Breast epithelium (tissue), 4 donors: Measurements from ENCODE around the gene NFKB1. TPM values are rescaled to one million over a fixed set of nuclear protein-coding genes. Genes with fewer than 3 reads are reported as not detected.

Experiments
- DNase-seq, 2 donors: peaks; one replicate each; pipeline ENCODE4 v3.0.0-alpha.2; 2019; ENCODE audit warnings: low spot score in 2 of 2
- H3K27ac ChIP-seq, 2 donors: fragments of 200-600 bp; sonication (generic) in 1 of 2; one replicate each; pipeline ENCODE4 v1.5.1; 2016 to 2019; ENCODE audit warnings: mild to moderate bottlenecking in 1 of 2
- H3K27me3 ChIP-seq, 2 donors: fragments of 200-600 bp; sonication (generic) in 1 of 2; one replicate each; pipeline versions ENCODE4 v1.5.1 to v1.6.0; 2017 to 2019; ENCODE audit warnings: control low read depth in 1 of 2, mild to moderate bottlenecking in 1 of 2
- H3K36me3 ChIP-seq: fragments of 200-600 bp; one replicate; pipeline ENCODE4 v1.5.1; 2019
- H3K4me1 ChIP-seq, 2 donors: fragments of 200-600 bp; sonication (generic); one replicate each; pipeline ENCODE4 v1.5.1; 2016 to 2019; ENCODE audit warnings: control low read depth in 1 of 2
- H3K4me3 ChIP-seq, 3 donors: fragments of 200-600 bp; sonication (generic); 1 replicate in 2 of 3; 2 replicates in 1 of 3; pipeline ENCODE4 v1.5.1; 2016 to 2019; ENCODE audit warnings: mild to moderate bottlenecking in 3 of 3, moderate library complexity in 2 of 3
- H3K9me3 ChIP-seq, 2 donors: fragments of 200-600 bp; sonication (generic) in 1 of 2; one replicate each; pipeline ENCODE4 v1.5.1; 2016 to 2019; ENCODE audit warnings: control low read depth in 1 of 2
- POLR2A ChIP-seq: fragments of 450-650 bp; IDR thresholded peaks from one replicate; pipeline ENCODE4 v1.6.1; 2016; ENCODE audit warnings: antibody characterized with exemption, mild to moderate bottlenecking, moderate library complexity
- POLR2AphosphoS5 ChIP-seq, 3 donors: sonication (generic); formaldehyde crosslinking; IDR thresholded peaks; one replicate each; pipeline ENCODE4 v1.6.1; 2017; ENCODE audit warnings: antibody characterized with exemption in 3 of 3
- intact Hi-C: fragments of 100-400 bp; cut with DNase I; formaldehyde crosslinking; loops from one replicate; pipeline ENCODE4 v1.15.1; 2023; ENCODE audit warnings: low total_unique reads
- total RNA-seq, 3 donors: library from RNA; depleted of rRNA; stranded (reverse); fragments of >200 nt; gene quantifications; one replicate each; pipeline ENCODE4 v1.1.0, GENCODE V29; 2016
- TF ChIP-seq, protein P1 (sequence below), 3 donors: fragments of 450-650 bp; IDR thresholded peaks; one replicate each; pipeline ENCODE4 v1.5.1; 2016 to 2017; ENCODE audit warnings: antibody characterized with exemption in 3 of 3, mild to moderate bottlenecking in 3 of 3, moderate library complexity in 3 of 3

The NFKB1 gene
- total RNA-seq, 3 donors from 2014 or later, result 30.2 to 52.5 (median 42.6) TPM

DNA sequence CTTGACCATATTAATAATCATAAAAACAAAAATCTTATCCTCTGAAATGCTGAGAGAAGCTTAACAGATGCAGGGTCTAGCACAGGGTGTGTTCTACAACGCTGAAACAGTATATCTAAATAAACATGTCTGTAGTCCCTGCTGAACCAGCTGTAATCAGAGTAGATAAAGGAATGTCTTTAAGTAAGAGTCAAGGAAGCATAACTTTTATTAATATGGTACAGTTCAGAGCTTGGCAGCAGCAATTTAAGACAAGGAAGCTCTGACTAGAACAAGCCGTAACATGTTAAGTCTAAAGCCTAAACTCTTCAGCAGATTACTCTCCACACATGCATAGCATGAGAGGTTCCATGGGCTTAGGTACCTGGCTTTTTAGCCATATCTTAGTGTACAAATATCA is 36.1 kb downstream of the NFKB1 start:
- Histone ChIP-seq H3K36me3 (no peaks in the 10 kb centered on the region), H3K9me3 (no peaks in the 10 kb centered on the region), H3K27ac (no peak overlapping the region), H3K4me1 (no peaks in the 10 kb centered on the region), H3K27me3 (no peaks in the 10 kb centered on the region), H3K4me3 (no peak overlapping the region)
- TF ChIP-seq POLR2A (no peak), POLR2AphosphoS5 (IDR thresholded peaks at IDR 0.05) (no peak)
- TF ChIP-seq, protein P1, sequence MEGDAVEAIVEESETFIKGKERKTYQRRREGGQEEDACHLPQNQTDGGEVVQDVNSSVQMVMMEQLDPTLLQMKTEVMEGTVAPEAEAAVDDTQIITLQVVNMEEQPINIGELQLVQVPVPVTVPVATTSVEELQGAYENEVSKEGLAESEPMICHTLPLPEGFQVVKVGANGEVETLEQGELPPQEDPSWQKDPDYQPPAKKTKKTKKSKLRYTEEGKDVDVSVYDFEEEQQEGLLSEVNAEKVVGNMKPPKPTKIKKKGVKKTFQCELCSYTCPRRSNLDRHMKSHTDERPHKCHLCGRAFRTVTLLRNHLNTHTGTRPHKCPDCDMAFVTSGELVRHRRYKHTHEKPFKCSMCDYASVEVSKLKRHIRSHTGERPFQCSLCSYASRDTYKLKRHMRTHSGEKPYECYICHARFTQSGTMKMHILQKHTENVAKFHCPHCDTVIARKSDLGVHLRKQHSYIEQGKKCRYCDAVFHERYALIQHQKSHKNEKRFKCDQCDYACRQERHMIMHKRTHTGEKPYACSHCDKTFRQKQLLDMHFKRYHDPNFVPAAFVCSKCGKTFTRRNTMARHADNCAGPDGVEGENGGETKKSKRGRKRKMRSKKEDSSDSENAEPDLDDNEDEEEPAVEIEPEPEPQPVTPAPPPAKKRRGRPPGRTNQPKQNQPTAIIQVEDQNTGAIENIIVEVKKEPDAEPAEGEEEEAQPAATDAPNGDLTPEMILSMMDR (IDR thresholded peaks at IDR 0.05), result no peak
- no peak for DNase-seq
- intact Hi-C loops, result no loop called here

GRCh38 chr4:102541697-102542096 is 40.5 kb downstream of the NFKB1 start:
- H3K4me1 ChIP-seq, result no peaks in the 10 kb centered on the region
- intact Hi-C loops, result no loop called here
- H3K4me3 ChIP-seq, result no peak overlapping the region
- H3K9me3 ChIP-seq, result no peaks in the 10 kb centered on the region
- TF ChIP-seq POLR2AphosphoS5 (IDR thresholded peaks at IDR 0.05), result no peak
- TF ChIP-seq, protein P1 (IDR thresholded peaks at IDR 0.05), result no peak
- no peak for TF ChIP-seq POLR2A
- H3K27me3 ChIP-seq, result no peaks in the 10 kb centered on the region
- no peaks in the 10 kb centered on the region for H3K36me3 ChIP-seq
- H3K27ac ChIP-seq, result no peak overlapping the region
- no peak for DNase-seq

DNA sequence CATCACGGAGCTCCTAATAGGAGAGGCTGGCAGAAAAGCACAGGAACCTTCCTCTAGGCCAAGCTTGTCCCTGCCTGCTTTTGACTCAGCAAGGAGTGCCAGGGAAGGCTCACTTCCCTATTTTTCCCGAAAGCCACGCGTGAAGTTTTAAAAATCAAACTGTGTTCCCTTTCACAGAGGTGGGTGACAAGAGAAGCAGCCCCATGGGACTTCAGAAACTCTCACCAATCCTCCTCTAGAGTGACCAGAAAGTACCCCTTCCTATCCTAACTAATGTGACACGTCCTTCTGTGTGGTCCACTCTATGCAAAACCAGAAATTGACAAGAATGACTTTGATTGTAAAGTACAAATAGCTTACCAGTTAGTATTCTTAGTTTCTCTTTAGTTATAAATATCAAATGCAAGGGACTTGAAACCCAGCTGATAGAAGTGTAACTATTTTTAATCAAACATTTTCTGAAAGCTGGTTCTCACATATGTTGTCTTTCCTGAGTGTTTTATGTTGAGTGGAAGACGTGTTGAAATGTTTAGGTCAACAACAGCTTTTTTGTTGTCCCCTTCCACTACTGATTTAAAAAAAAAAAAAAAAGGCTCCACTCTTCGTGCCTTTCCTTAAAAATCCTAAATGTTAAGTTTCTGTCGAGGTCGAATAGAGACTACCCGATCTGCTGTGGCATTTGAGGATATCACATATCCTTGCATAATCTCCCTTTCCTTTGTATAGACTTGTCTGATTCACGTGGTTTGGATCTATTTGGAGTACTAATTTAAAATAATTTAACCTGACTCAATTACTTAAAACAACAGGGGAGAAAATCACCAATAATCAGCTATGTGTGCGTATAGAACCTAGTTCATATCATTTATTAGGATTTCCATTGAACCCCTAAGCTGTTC is 42.1 kb downstream of the NFKB1 start:
- H3K4me1 ChIP-seq, result no peaks in the 10 kb centered on the region
- H3K27me3 ChIP-seq, result no peaks in the 10 kb centered on the region
- no peak for TF ChIP-seq POLR2AphosphoS5 (IDR thresholded peaks at IDR 0.05)
- TF ChIP-seq POLR2A, result no peak
- TF ChIP-seq, protein P1 (IDR thresholded peaks at IDR 0.05), result no peak
- DNase-seq, result no peak
- H3K9me3 ChIP-seq, result no peaks in the 10 kb centered on the region
- H3K36me3 ChIP-seq, result no peaks in the 10 kb centered on the region
- intact Hi-C loops, result no loop called here
- peak overlapping the region in 1 of 3 donors; percentile 3 for H3K4me3 ChIP-seq
- H3K27ac ChIP-seq, result no peak overlapping the region

DNA sequence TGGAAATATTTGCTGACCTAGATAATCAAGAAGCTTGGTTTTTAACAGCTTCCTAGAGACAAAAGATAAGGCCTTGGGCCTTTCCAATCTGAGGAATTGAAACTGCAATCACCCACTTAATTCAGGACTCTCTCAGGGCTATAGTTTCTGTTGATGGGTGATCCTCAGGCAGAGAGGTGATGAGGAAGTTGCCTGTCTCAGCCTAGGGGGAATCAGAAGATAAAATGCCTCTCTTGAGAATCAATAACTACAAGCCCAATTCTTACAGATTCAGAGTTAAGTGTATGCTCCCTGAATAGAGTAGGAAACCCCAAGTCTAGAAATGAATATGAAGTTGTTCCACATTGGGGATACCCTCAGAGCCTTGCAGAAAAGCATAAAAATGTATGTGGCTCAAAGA is 45.5 kb downstream of the NFKB1 start:
- TF ChIP-seq POLR2AphosphoS5 (IDR thresholded peaks at IDR 0.05) (no peak), POLR2A (no peak)
- TF ChIP-seq, protein P1 (IDR thresholded peaks at IDR 0.05), result no peak
- Histone ChIP-seq H3K36me3 (no peaks in the 10 kb centered on the region), H3K9me3 (no peaks in the 10 kb centered on the region), H3K27me3 (no peaks in the 10 kb centered on the region), H3K4me3 (no peak overlapping the region), H3K27ac (no peak overlapping the region), H3K4me1 (no peaks in the 10 kb centered on the region)
- intact Hi-C loops, result no loop called here
- DNase-seq, result no peak

DNA sequence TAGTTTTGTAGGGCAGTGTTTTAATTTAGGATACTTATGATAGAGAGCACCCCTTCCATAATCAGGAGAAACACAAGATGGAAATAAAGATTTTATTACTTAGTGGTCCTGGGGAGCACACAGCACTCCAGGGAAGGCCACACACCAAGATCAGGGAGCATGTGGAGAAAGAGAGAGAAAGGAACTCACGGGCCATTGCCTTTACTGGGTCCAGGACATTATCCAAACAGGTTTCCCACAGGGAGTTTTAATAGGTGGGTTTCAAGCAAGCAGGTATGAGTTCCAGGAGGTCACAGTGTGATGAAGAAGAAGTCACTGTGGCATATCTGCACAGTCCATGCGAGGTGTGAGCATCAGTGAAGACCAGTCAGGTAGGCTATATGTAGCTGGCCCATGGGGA is 46.8 kb downstream of the NFKB1 start:
- Histone ChIP-seq H3K9me3 (no peaks in the 10 kb centered on the region), H3K36me3 (no peaks in the 10 kb centered on the region), H3K27me3 (no peaks in the 10 kb centered on the region), H3K4me1 (no peaks in the 10 kb centered on the region), H3K27ac (no peak overlapping the region), H3K4me3 (no peak overlapping the region)
- intact Hi-C loops, result no loop called here
- DNase-seq, result no peak
- TF ChIP-seq POLR2AphosphoS5 (IDR thresholded peaks at IDR 0.05) (no peak), POLR2A (no peak)
- TF ChIP-seq, protein P1 (IDR thresholded peaks at IDR 0.05), result no peak
